Osteoblast (primary cell): ENCODE data around the gene RBMS2. TPM values are rescaled to one million over a fixed set of nuclear protein-coding genes. Genes with fewer than 3 reads are reported as not detected.

Experiments used
- DNase-seq: peaks from one replicate; pipeline ENCODE4 v3.0.0; 2011; ENCODE audit warnings: low spot score, mixed read lengths; ENCODE audit not compliant: insufficient read length; ENCODE audit errors: missing footprints
- H2AFZ ChIP-seq: 2 replicates; pipeline ENCODE4 v1.6.0; 2011; ENCODE audit warnings: mild to moderate bottlenecking, low read length
- H3K27ac ChIP-seq: 2 replicates; pipeline ENCODE4 v1.5.1; 2011; ENCODE audit warnings: mild to moderate bottlenecking, low read depth, low read length, moderate library complexity
- H3K27me3 ChIP-seq: 2 replicates; pipeline ENCODE4 v1.6.0; 2012; ENCODE audit warnings: mild to moderate bottlenecking, control low read depth, inconsistent platforms, low read length, moderate library complexity; ENCODE audit not compliant: insufficient read depth
- H3K36me3 ChIP-seq: 2 replicates; pipeline ENCODE4 v1.5.1; 2011; ENCODE audit warnings: mild to moderate bottlenecking, low read length, control low read depth, moderate library complexity; ENCODE audit not compliant: insufficient read depth
- H3K4me1 ChIP-seq: 2 replicates; pipeline ENCODE4 v1.5.1; 2011; ENCODE audit warnings: mild to moderate bottlenecking, low read length, control low read depth, moderate library complexity; ENCODE audit not compliant: insufficient read depth
- H3K4me2 ChIP-seq: 2 replicates; pipeline ENCODE4 v1.6.0; 2011; ENCODE audit warnings: mild to moderate bottlenecking, low read length; ENCODE audit not compliant: insufficient read depth
- H3K4me3 ChIP-seq: fragments of 200-600 bp; sonication (generic); 3 replicates; pipeline ENCODE4 v1.5.1; 2012; ENCODE audit warnings: mild to moderate bottlenecking, low read length, inconsistent platforms; ENCODE audit not compliant: insufficient read depth
- H3K79me2 ChIP-seq: 2 replicates; pipeline ENCODE4 v1.6.0; 2012; ENCODE audit warnings: mild to moderate bottlenecking, low read length, control low read depth, inconsistent platforms; ENCODE audit not compliant: insufficient read depth
- H3K9me3 ChIP-seq: 2 replicates; pipeline ENCODE4 v1.5.1; 2011; ENCODE audit warnings: low read depth, low read length, control low read depth
- H4K20me1 ChIP-seq: 2 replicates; pipeline ENCODE4 v1.6.0; 2012; ENCODE audit warnings: mild to moderate bottlenecking, low read length, control low read depth; ENCODE audit not compliant: insufficient read depth
- total RNA-seq: library from RNA; depleted of rRNA; stranded (reverse); fragments of >200 nt; gene quantifications from 2 replicates; pipeline ENCODE4 v1.2.3, GENCODE V29; 2012
- TF ChIP-seq, protein P1 (sequence below): IDR thresholded peaks from 2 replicates; pipeline ENCODE4 v1.5.1; 2011; ENCODE audit warnings: mild to moderate bottlenecking, low read depth, low read length, moderate library complexity; ENCODE audit errors: extremely low read depth

Gene RBMS2
- total RNA-seq, 1 donor: 24.2 TPM

DNA sequence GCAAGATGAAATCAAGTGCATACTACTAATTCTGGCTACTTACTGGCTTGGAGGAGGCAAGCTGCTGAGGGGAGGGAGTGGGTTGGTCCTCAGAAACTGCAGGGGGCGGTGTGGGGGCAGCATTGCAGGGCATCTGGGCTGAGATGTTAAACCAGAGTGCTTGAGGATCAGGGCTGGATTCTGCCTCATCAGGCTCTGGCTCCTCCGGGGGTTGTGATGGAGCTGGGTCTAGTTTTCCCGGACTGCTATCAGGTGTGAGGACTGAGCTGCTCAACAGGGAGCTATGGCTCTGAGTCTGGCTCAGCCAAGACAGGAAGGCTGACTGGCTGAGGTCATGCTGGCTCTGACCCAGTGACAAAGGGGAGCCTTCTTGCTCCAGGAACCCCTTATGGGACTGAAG lies 79.9 kb downstream of the RBMS2 start:
- peaks cover 100% of the 10 kb centered on the region for H3K36me3 ChIP-seq
- H4K20me1 ChIP-seq: no peaks in the 10 kb centered on the region
- no peak overlapping the region for H2AFZ ChIP-seq
- TF ChIP-seq, protein P1, sequence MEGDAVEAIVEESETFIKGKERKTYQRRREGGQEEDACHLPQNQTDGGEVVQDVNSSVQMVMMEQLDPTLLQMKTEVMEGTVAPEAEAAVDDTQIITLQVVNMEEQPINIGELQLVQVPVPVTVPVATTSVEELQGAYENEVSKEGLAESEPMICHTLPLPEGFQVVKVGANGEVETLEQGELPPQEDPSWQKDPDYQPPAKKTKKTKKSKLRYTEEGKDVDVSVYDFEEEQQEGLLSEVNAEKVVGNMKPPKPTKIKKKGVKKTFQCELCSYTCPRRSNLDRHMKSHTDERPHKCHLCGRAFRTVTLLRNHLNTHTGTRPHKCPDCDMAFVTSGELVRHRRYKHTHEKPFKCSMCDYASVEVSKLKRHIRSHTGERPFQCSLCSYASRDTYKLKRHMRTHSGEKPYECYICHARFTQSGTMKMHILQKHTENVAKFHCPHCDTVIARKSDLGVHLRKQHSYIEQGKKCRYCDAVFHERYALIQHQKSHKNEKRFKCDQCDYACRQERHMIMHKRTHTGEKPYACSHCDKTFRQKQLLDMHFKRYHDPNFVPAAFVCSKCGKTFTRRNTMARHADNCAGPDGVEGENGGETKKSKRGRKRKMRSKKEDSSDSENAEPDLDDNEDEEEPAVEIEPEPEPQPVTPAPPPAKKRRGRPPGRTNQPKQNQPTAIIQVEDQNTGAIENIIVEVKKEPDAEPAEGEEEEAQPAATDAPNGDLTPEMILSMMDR: no peak
- H3K4me2 ChIP-seq: no peak overlapping the region
- DNase-seq: no peak
- no peaks in the 10 kb centered on the region for H3K4me1 ChIP-seq
- peaks cover 2% of the 10 kb centered on the region for H3K79me2 ChIP-seq
- H3K9me3 ChIP-seq: no peaks in the 10 kb centered on the region
- H3K4me3 ChIP-seq: no peak overlapping the region
- H3K27me3 ChIP-seq: no peaks in the 10 kb centered on the region
- no peak overlapping the region for H3K27ac ChIP-seq

DNA sequence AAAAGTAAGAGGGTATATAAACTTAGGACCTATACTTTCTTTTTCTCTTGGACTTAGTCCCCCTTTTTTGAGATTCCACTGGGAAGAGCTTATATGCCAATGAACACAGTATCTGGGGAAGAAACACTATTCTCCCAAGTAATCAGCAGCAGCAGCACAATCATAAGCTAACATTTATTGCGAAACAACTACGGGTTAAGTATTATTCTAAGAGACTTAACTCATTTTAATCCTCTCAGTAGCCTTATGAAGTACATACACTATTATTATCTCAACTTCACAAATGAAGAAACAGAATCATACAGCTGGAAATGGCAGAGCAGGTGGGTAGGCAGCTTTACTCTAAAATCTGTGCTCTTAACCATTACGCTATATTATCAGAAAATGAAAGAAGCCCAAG lies 80.6 kb downstream of the RBMS2 start:
- H3K36me3 ChIP-seq: peaks cover 100% of the 10 kb centered on the region
- DNase-seq: no peak
- H4K20me1 ChIP-seq: peaks cover 3% of the 10 kb centered on the region
- H3K4me2 ChIP-seq: no peak overlapping the region
- H2AFZ ChIP-seq: no peak overlapping the region
- H3K4me3 ChIP-seq: no peak overlapping the region
- H3K4me1 ChIP-seq: no peaks in the 10 kb centered on the region
- no peaks in the 10 kb centered on the region for H3K27me3 ChIP-seq
- peaks cover 2% of the 10 kb centered on the region for H3K79me2 ChIP-seq
- TF ChIP-seq, protein P1: no peak
- no peaks in the 10 kb centered on the region for H3K9me3 ChIP-seq
- H3K27ac ChIP-seq: no peak overlapping the region

DNA sequence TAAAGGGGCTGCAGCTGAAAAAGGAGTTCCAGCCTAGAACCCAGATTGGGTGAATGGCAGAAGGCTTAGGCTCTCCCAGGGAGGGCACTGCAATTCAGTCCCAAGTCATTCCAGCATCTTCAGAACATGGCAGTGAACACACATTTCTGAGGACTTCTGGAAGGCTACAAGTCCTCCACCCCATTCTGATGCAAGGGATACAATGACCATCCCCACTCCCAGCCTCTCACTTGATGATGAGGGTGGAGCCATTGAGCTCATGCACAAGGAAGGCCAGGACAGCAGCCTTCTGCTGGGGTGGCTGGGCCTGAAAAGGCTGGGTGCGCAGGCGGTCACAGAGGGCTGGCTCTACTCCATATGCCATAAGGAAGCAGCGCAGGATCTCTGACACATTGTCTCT lies 82.7 kb downstream of the RBMS2 start:
- TF ChIP-seq, protein P1: no peak
- peaks cover 2% of the 10 kb centered on the region for H3K79me2 ChIP-seq
- no peaks in the 10 kb centered on the region for H3K9me3 ChIP-seq
- peaks cover 3% of the 10 kb centered on the region for H4K20me1 ChIP-seq
- peaks cover 90% of the 10 kb centered on the region for H3K36me3 ChIP-seq
- H3K4me3 ChIP-seq: no peak overlapping the region
- H3K4me1 ChIP-seq: no peaks in the 10 kb centered on the region
- no peak overlapping the region for H2AFZ ChIP-seq
- no peak overlapping the region for H3K27ac ChIP-seq
- no peaks in the 10 kb centered on the region for H3K27me3 ChIP-seq
- DNase-seq: no peak
- no peak overlapping the region for H3K4me2 ChIP-seq

DNA sequence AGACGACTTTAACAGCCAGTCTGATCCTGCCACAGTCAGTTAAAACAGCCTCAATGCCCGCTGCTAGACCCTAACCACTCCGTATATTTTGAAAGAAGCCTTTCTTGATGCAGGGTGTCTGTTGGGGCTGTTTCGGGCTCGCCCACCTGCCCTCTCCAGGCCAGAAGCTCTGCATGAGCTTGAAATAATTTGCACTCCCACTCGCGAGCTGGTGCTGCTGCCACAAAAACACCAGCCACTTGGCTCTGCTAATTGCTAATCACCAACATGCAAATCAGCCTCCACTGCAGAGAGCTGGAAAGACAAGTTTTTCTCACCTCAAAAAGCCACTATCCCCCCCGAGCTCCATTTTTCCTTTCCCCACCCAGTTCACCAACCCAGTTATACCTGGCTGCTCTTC lies 93.0 kb downstream of the RBMS2 start:
- TF ChIP-seq, protein P1: no peak
- H3K27ac ChIP-seq: no peak overlapping the region
- no peaks in the 10 kb centered on the region for H3K9me3 ChIP-seq
- H3K4me2 ChIP-seq: no peak overlapping the region
- H3K79me2 ChIP-seq: peaks cover 59% of the 10 kb centered on the region
- peaks cover 46% of the 10 kb centered on the region for H4K20me1 ChIP-seq
- DNase-seq: no peak
- H3K27me3 ChIP-seq: no peaks in the 10 kb centered on the region
- no peak overlapping the region for H3K4me3 ChIP-seq
- H3K4me1 ChIP-seq: no peaks in the 10 kb centered on the region
- H2AFZ ChIP-seq: no peak overlapping the region
- H3K36me3 ChIP-seq: peaks cover 78% of the 10 kb centered on the region
